ENCODE results near the gene JAKMIP2.
"Not testable (repeated sequence)": the region's sequence is repeated elsewhere in the genome, so short reads cannot be mapped to it uniquely, and the experiment has no call there.

Gene JAKMIP2

DNA sequence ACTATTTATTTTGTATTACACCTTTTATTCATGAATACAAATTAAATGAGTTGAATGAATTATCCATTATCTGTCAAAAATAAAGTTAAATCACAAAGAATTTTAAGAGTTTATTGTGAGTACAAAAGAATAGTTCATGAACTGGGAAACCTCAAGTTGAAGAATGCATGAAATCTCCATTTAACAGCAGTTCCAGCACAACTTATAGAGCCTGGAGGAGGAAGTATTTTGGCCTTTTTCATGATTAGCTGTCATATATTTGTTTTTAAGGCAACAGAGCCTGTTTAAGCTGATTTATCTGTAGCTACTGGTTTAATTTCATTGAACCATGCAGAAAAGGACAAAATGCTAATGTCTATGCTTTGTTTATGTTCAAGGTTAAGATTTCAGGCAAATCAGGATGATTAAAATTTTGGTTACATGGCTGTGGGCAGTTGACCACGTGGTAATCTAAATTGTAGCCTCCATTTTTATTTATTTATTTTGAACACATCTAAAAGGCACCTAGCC is 36.8 kb upstream of the JAKMIP2 start:
- DNase-seq (ENCODE audit: extremely low read depth, low read depth): no peak
- TF ChIP-seq, protein P1, sequence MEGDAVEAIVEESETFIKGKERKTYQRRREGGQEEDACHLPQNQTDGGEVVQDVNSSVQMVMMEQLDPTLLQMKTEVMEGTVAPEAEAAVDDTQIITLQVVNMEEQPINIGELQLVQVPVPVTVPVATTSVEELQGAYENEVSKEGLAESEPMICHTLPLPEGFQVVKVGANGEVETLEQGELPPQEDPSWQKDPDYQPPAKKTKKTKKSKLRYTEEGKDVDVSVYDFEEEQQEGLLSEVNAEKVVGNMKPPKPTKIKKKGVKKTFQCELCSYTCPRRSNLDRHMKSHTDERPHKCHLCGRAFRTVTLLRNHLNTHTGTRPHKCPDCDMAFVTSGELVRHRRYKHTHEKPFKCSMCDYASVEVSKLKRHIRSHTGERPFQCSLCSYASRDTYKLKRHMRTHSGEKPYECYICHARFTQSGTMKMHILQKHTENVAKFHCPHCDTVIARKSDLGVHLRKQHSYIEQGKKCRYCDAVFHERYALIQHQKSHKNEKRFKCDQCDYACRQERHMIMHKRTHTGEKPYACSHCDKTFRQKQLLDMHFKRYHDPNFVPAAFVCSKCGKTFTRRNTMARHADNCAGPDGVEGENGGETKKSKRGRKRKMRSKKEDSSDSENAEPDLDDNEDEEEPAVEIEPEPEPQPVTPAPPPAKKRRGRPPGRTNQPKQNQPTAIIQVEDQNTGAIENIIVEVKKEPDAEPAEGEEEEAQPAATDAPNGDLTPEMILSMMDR (IDR thresholded peaks at IDR 0.05; ENCODE audit: low read depth, low read length): no peak

DNA sequence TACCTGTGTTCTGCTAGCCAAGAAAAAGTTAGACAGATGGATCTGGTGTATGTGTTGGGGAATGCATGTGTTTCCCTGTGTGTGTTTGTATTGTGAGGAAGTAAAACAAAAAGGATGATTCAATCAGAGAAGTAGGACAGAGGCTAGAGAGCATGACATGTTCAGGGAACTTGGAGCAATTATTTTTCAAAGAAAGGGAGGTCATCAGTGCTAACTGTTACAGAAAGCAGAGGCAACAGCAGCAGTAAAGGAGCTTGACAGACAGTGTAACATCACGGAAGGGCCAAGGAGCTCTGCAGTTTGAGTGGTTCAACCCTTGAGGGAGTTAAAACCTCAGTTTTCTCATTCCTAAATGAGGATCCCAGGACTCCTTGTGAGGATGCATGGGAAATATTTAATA is 35.8 kb upstream of the JAKMIP2 start:
- DNase-seq (ENCODE audit: extremely low read depth, low read depth): no peak
- TF ChIP-seq, protein P1 (IDR thresholded peaks at IDR 0.05; ENCODE audit: low read depth, low read length): no peak

DNA sequence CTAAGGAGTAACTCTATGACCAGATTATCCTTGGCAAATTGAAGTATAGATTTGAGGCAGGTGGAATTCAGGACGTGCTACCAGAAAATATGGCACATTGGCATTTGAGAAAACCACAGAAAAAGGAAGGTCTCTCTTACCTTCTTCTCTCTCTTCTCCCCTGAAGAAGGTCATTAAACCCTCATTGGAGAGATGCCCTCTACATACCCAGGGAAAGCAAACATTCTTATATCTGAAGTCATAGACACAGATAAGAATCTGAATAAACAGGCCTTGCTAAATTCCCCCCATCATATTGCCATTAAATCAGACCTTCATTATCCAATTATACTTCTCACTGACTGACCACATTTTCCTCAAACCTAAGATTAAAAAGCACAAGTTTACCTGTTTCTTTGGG is 31.2 kb upstream of the JAKMIP2 start:
- DNase-seq (ENCODE audit: extremely low read depth, low read depth): no peak
- TF ChIP-seq, protein P1 (IDR thresholded peaks at IDR 0.05; ENCODE audit: low read depth, low read length): no peak

DNA sequence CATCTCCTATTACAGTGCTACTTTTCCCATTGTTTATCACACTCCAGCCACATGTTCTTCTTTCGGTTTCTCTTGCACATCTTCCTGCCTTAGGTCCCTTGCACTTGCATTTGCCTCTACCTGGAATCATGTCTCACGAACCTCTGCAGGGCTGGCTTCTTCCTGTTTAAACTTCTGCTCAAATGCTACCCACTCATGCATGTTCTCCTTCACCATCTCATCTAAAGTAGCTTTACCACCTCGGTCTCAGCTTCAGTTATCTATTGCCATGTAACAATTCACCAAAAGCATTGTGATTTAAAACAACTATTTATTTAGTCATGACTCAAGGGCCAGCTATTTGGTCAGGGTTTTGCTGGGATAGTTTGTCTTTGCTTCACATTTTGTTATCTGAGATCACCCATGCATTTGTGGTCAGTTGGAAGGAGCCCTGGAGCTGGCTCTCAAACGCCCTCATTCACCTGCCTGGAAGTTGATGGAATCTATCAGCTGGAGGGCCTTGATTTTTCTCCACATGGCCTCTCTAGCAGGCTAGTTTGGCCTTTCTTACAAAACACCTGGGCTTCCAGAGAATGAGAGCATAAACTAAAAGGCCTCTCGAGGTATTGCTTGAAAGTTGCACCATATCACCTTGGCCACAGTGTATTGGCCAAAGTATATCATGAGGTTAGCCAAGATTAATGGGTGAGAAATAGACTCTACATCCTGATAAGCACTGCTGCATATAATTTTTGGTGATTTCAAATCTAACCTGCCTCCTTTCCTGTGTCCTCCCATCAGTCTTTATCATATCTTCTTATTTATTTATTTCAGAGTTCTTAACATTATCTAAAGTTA is 27.5 kb upstream of the JAKMIP2 start:
- DNase-seq (ENCODE audit: extremely low read depth, low read depth): no peak
- TF ChIP-seq, protein P1 (IDR thresholded peaks at IDR 0.05; ENCODE audit: low read depth, low read length): no peak

DNA sequence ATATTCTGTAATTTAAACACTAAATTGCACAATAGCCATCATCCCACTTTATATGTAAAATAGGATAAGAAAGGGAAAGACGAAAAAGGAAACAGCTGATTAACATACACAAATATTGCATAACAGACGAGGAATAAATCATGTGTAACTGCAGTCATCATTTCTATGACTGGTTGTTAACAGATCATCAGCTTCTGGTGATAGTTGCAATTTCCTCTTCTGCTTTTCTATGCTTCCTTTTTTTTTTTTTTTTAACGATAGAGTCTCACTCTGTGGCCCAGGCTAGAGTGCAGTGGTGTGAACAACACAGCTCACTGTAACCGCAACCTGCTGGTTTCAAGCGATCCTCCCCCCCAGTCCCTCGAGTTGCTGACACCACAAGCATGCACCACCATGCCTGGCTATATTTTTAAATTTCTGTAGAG is 22.5 kb upstream of the JAKMIP2 start:
- DNase-seq (ENCODE audit: extremely low read depth, low read depth): no peak
- TF ChIP-seq, protein P1 (IDR thresholded peaks at IDR 0.05; ENCODE audit: low read depth, low read length): no peak

DNA sequence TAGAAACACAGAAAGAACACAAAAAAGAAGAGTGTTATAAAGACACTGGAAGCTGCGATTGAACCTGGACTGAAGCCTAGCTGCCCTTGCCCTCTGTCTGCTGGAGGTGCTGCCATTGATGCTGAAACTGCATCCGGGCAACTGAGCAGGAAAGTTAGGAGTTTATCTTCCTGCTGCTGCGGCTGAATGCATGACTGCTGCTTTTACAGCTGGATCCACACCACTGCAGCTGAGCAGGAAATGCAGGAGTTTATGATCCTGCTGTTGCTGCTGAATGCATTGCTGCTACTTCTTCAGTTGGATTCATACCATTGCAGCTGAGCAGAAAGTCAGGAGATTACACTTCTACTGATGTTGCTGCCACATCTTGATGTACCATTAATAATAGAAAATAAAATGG is 21.8 kb upstream of the JAKMIP2 start:
- no peak for DNase-seq (ENCODE audit: extremely low read depth, low read depth)
- TF ChIP-seq, protein P1 (IDR thresholded peaks at IDR 0.05; ENCODE audit: low read depth, low read length): no peak

DNA sequence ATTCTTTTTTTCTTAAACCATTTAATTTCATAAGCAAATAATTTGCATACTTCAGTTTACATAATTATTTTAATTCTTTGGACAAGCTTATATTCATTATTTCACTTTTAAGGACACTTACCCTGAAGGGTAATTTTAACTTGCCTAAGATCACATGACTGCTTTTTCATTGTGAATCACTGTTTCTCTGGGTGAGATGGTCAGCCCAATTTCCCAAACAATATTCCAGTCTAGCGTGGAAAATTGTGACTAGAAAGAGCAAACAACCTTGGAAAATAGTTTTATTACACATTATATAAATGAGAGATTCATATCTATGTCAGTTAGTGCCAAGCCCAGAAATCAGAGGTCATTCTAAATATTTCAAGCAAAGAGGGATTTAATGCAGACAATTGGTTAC is 21.4 kb upstream of the JAKMIP2 start:
- TF ChIP-seq, protein P1 (IDR thresholded peaks at IDR 0.05; ENCODE audit: low read depth, low read length): no peak

DNA sequence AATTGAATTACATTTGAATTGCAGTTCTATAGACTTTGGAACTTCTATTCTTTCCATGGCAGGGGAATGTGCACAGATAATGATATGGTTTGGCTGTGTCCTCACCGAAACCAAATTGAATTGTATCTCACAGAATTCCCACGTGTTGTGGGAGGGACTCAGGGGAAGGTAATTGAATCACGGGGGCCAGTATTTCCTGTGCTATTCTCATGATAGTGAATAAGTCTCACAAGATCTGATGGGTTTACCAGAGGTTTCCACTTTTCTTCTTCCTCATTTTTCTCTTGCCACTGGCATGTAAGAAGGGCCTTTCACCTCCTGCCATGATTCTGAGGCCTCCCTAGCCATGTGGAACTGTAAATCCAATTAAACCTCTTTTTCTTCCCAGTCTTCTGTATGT is 20.6 kb upstream of the JAKMIP2 start:
- not testable (repeated sequence) for DNase-seq (ENCODE audit: extremely low read depth, low read depth)

More for the DNA sequence above, 21.4 kb upstream of the JAKMIP2 start:
- DNase-seq (ENCODE audit: extremely low read depth, low read depth): no peak

Measured in AG09319 (cell line).